Activated naive CD4-positive, alpha-beta T cell treated with anti-CD3 and anti-CD28 coated beads, Interleukin-2, amount 50 U/mL, for 24 hours (primary cell): Measurements from ENCODE around the gene SFXN4.
"Not testable (repeated sequence)": the region's sequence is repeated elsewhere in the genome, so short reads cannot be mapped to it uniquely, and the experiment has no call there.

Source experiments
- H3K27ac Mint-ChIP-seq: one replicate; pipeline ENCODE4 v1.8.0; 2021; ENCODE audit warnings: mild to moderate bottlenecking, mixed read lengths
- H3K27me3 Mint-ChIP-seq: one replicate; pipeline ENCODE4 v1.8.0; 2021; ENCODE audit warnings: mixed read lengths
- H3K36me3 Mint-ChIP-seq: one replicate; pipeline ENCODE4 v1.8.0; 2021; ENCODE audit warnings: mixed read lengths
- H3K4me1 Mint-ChIP-seq: one replicate; pipeline ENCODE4 v1.8.0; 2021; ENCODE audit warnings: mixed read lengths
- H3K4me3 Mint-ChIP-seq: one replicate; pipeline ENCODE4 v1.8.0; 2021; ENCODE audit warnings: mild to moderate bottlenecking, mixed read lengths
- H3K9me3 Mint-ChIP-seq: one replicate; pipeline ENCODE4 v1.8.0; 2021; ENCODE audit warnings: mixed read lengths

SFXN4 gene

DNA sequence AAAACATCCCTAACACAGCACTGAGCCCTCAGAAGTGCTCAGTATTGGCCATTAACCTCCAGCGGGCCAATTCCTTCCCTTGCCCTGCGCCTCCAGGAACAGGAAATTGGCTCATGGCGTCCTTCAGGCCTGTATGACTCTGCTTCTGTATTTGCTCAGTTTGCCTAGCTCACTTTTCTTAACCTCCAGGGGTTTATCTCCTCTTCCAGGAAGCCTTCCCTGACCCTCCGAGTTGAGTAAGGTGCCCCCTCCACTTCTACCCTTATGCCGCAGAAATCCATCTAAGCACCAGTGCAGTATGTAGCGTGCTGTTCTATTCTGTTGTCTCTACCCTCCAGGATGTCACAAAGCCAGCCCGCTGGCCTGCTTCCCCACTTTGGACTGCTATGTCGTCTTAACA is 1.1 kb upstream of the SFXN4 start:
- Mint-ChIP-seq H3K27me3 (no peaks in the 10 kb centered on the region), H3K36me3 (peaks cover 3% of the 10 kb centered on the region), H3K4me1 (peaks cover 33% of the 10 kb centered on the region), H3K27ac (peak overlapping the region; percentile 63), H3K9me3 (no peaks in the 10 kb centered on the region), H3K4me3 (peak overlapping the region; percentile 90)

DNA sequence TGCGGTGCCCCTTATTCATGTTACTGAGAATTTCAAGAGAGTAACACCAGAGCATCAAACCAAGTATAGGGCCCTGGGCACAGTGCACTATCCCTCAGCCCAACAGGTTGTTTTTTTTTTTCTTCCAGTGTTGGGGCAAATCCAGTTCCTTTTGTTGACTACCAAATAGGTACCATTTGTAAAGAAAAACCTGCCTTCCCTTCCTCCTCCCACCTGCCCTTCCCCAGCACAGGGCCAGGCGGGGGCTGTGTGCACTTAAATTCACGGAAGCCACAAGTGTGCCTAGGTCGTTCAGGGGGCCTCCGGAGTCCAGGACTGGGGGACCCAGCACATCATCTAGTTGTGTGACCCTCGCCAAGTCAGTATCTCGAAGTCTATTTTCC is 595 bp upstream of the SFXN4 start:
- peak overlapping the region; percentile 90 for H3K4me3 Mint-ChIP-seq
- H3K9me3 Mint-ChIP-seq, result no peaks in the 10 kb centered on the region
- H3K27me3 Mint-ChIP-seq, result no peaks in the 10 kb centered on the region

DNA sequence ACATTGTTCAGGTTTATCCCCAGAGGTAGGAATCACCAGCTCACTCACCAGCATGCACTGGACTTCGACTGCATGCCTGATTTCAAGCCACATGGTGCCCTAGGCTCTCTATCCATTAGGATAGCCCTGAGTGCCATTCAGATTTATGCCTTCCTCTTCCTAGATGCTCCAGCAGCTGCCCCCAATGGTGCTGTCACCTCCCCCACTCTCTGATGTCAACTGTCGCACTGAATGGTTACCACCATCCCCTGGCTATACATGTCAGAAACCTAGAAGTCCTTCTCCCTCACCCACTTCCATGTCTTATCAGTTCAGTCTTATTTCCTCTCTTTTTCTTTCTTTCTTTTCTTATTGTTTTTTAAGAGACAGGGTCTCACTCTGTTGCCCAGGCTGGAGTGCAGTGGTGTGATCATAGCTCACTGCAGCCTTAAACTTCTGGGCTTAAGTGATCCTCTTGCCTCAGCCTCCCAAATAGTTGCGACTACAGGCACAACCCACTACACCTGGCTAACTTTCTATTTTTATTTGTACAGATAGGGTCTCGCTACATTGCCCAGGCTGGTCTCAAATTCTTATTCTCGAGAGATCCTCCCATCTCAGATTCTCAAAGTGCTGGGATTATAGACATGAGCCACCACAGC is 2.9 kb downstream of the SFXN4 start:
- Mint-ChIP-seq H3K27me3 (no peaks in the 10 kb centered on the region), H3K4me3 (no peak overlapping the region), H3K4me1 (peaks cover 33% of the 10 kb centered on the region), H3K36me3 (peaks cover 9% of the 10 kb centered on the region), H3K9me3 (no peaks in the 10 kb centered on the region), H3K27ac (peak overlapping the region; percentile 80)

More for the DNA sequence above, 595 bp upstream of the SFXN4 start:
- Mint-ChIP-seq H3K27ac (peak overlapping the region; percentile 63), H3K36me3 (peaks cover 3% of the 10 kb centered on the region), H3K4me1 (peaks cover 33% of the 10 kb centered on the region)

DNA sequence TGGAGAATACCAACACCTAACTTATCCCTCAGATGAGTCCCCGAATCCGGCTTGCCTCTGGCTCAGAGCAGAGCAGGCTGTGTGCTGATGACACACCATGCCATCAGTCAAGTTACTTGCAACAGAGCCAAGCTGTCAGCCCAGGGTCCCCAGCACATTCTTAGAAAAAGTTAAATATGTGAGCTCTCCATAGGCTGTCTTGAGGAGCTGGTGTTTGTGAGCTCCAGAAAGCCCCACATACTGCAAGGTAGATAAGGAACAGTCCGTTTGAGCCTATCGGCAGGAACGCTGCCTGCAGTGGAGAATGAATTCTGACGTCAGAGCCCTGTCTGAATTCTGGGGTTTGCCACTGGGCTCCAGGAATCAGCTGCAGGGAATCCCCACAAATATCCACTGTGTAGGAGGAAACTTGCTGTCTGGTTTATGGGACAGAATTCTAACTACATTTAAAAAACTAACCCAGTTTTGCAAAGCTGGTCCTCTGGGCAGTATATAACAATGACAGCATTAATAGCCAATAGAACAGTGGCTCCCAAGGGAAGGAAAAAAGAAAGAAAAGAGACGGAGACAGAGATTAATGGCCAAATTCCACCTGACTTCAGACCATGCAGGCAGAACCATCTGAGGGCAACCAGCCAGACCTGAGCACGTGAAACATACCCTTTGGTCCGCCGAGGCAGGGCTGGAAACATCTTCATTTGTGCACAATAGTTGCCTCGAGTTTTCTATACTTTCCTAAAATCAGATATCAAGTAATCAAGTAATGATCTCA is 3.6 kb downstream of the SFXN4 start:
- H3K27me3 Mint-ChIP-seq, result no peaks in the 10 kb centered on the region
- H3K4me1 Mint-ChIP-seq, result peaks cover 29% of the 10 kb centered on the region
- no peak overlapping the region for H3K4me3 Mint-ChIP-seq
- H3K9me3 Mint-ChIP-seq, result no peaks in the 10 kb centered on the region
- peaks cover 10% of the 10 kb centered on the region for H3K36me3 Mint-ChIP-seq
- no peak overlapping the region for H3K27ac Mint-ChIP-seq

DNA sequence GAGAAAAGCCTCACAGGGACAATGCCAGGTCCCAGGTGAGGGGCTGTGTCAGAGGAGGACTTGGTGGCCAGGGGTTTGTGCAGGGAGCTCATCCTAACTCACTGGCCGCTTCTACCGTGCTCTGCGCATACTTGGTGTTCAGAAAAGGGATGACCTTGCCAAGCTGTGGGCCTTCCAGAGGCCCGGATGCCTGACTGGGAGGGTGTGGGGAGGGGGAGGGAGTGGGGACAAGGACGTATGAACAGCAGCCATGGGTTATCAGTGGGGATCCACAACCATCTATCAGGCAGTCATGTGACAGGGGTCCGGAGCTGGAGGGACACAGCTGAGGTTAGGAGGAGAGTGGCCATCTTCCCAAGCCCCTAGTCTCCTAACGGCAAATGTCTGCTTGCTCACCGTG is 6.2 kb downstream of the SFXN4 start:
- Mint-ChIP-seq H3K27me3 (no peaks in the 10 kb centered on the region), H3K36me3 (peaks cover 11% of the 10 kb centered on the region), H3K4me1 (peaks cover 11% of the 10 kb centered on the region), H3K27ac (no peak overlapping the region), H3K9me3 (no peaks in the 10 kb centered on the region), H3K4me3 (no peak overlapping the region)

DNA sequence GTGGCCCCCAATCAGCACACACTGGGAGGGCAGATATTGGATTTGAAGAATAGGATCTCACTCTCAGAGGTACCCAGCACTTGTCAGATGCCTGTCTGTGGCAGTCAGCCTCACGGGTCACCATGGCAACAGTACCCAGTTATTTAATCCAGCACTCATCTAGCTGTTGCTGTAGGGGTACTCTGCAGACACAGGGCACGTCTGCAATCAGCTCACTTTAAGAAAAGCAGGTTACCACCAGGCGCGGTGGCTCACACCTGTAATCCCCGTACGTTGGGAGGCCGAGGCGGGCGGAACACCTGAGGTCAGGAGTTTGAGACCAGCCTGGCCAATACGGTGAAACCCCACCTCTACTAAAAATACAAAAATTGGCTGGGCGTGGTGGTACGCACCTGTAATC is 11.9 kb downstream of the SFXN4 start:
- Mint-ChIP-seq H3K36me3 (peaks cover 10% of the 10 kb centered on the region), H3K27ac (no peak overlapping the region), H3K9me3 (no peaks in the 10 kb centered on the region), H3K4me1 (no peaks in the 10 kb centered on the region), H3K4me3 (no peak overlapping the region), H3K27me3 (no peaks in the 10 kb centered on the region)

DNA sequence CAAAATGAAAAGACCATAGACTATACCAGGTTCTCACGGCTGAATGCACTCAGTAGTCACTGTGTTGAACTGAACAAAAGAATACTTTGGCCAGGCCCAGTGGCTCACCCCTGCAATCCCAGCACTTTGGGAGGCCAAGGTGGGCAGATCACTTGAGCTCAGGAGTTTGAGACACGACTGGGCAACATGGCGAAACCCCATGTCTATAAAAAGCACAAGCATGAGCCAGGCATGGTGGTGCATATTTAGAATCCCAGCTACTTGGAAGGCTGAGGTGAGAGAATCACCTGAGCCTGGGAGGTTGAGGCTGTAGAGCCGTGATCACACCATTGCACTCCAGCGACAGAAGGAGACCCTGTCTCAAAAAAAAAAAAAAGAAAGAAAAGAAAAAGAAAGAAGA is 12.5 kb downstream of the SFXN4 start:
- no peak overlapping the region for H3K27ac Mint-ChIP-seq
- H3K9me3 Mint-ChIP-seq, result no peaks in the 10 kb centered on the region
- H3K4me3 Mint-ChIP-seq, result no peak overlapping the region
- no peaks in the 10 kb centered on the region for H3K27me3 Mint-ChIP-seq
- H3K4me1 Mint-ChIP-seq, result no peaks in the 10 kb centered on the region
- H3K36me3 Mint-ChIP-seq, result peaks cover 10% of the 10 kb centered on the region

DNA sequence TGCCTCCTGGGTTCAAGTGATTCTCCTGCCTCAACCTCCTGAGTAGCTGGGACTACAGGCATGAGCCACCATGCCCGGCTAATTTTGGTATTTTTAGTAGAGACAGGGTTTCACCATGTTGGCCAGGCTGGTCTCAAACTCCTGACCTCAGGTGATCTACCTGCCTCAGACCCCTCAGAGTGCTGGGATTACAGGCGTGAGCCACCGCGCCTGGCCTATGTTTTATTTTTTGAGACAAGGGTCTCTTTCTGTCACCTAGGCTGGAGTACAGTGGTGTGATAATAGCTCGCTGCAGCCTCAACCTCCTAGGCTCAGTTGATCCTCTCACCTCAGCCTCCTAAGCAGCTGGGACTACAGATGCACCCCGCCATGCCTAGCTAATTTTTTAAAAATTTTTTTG is 13.9 kb downstream of the SFXN4 start:
- not testable (repeated sequence) for H3K4me3 Mint-ChIP-seq, H3K4me1 Mint-ChIP-seq, H3K27me3 Mint-ChIP-seq, H3K36me3 Mint-ChIP-seq, H3K27ac Mint-ChIP-seq, H3K9me3 Mint-ChIP-seq

DNA sequence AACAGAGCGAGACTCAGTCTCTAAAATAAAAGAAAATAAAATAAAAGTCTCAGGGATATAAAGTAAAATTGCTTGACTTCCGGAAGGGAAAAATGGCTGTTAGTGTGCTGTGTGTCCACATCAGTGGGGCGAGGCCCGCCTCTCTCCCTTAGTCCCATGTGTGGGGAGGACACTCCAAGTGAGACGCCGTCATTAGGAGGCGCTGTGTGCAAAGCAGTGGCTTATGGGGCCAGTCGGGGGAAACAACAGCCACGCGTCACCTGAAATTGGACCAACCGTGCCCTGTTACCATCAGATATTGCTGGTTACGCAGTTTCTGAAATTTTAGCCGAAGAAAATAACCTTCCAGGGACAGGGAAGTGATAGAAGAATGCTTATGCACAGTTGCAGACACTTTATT is 15.8 kb downstream of the SFXN4 start:
- Mint-ChIP-seq H3K4me1 (no peaks in the 10 kb centered on the region), H3K4me3 (no peak overlapping the region), H3K9me3 (no peaks in the 10 kb centered on the region), H3K36me3 (peaks cover 4% of the 10 kb centered on the region), H3K27ac (no peak overlapping the region), H3K27me3 (no peaks in the 10 kb centered on the region)

DNA sequence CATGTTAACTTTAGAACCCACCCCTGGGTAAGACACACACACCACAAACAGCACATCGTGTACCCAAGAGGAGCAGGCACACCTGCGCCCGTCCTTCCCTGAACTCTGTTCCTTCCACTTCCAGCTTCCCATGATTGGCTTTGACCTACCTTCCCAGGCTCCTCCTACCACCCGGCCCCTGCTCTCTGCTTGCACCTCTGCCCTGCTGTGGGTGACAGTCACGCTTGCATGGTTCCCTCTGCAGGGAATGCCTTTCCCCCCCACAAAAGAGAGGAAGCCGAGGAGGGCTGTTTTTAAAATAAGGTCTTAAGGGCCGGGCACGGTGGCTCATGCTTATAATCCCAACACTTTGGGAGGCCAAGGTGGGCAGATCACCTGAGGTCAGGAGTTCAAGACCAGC is 16.4 kb downstream of the SFXN4 start:
- H3K4me1 Mint-ChIP-seq, result no peaks in the 10 kb centered on the region
- no peak overlapping the region for H3K4me3 Mint-ChIP-seq
- no peaks in the 10 kb centered on the region for H3K27me3 Mint-ChIP-seq
- no peaks in the 10 kb centered on the region for H3K9me3 Mint-ChIP-seq
- H3K36me3 Mint-ChIP-seq, result peaks cover 4% of the 10 kb centered on the region
- no peak overlapping the region for H3K27ac Mint-ChIP-seq

DNA sequence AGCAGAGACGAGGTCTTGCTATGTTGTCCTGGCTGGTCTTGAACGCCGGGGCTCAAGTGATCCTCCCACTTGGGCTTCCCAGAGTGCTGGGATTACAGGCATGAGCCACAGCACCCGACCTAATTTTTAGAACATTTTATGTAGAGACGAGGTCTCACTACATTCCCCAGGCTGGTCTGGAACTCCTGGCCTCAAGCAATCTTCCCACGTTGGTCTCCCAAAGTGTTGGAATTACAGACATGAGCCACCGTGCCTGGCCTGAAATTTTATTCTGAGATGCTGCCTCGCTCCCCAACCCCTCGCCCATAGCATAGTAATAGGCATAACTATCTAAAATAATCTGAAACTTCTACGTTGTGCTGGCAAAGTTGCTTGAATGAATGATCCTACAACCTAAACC is 21.9 kb downstream of the SFXN4 start:
- no peaks in the 10 kb centered on the region for H3K27me3 Mint-ChIP-seq
- no peak overlapping the region for H3K4me3 Mint-ChIP-seq
- peaks cover 7% of the 10 kb centered on the region for H3K4me1 Mint-ChIP-seq
- H3K9me3 Mint-ChIP-seq, result no peaks in the 10 kb centered on the region
- H3K27ac Mint-ChIP-seq, result no peak overlapping the region
- peaks cover 2% of the 10 kb centered on the region for H3K36me3 Mint-ChIP-seq

DNA sequence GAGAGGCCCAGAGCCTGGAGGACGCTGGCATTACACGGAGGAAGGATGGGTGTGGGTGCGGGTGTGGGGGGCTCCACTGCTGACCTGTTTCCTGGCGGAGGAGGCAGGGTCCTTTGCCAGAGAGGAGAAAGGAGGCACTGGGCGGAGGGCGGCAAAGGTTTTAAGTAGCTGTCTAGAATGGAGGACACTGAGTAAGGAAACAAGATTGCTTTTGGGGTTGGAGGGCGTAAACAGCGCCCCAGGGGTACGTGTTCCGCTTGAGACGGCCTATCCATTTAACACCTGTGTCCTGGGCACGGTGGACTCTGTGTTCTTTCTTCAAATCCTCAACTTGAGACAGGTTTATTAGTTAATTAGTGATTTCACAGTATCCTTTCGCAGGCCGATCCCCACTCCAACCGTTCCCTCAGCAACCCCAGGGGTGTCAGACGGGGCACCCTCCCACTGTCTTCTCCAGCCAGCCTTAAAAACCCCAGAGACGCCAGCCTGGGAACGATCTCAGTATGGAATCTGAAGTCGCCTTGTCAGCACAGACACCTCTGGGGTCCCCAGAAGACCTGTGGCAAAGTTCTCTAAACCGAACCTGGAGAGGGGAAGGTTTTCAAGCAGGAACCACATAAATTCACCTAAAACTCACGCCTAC is 24.8 kb downstream of the SFXN4 start:
- no peaks in the 10 kb centered on the region for H3K27me3 Mint-ChIP-seq
- peaks cover 4% of the 10 kb centered on the region for H3K36me3 Mint-ChIP-seq
- H3K9me3 Mint-ChIP-seq, result no peaks in the 10 kb centered on the region
- no peak overlapping the region for H3K27ac Mint-ChIP-seq
- H3K4me1 Mint-ChIP-seq, result peaks cover 13% of the 10 kb centered on the region
- no peak overlapping the region for H3K4me3 Mint-ChIP-seq

DNA sequence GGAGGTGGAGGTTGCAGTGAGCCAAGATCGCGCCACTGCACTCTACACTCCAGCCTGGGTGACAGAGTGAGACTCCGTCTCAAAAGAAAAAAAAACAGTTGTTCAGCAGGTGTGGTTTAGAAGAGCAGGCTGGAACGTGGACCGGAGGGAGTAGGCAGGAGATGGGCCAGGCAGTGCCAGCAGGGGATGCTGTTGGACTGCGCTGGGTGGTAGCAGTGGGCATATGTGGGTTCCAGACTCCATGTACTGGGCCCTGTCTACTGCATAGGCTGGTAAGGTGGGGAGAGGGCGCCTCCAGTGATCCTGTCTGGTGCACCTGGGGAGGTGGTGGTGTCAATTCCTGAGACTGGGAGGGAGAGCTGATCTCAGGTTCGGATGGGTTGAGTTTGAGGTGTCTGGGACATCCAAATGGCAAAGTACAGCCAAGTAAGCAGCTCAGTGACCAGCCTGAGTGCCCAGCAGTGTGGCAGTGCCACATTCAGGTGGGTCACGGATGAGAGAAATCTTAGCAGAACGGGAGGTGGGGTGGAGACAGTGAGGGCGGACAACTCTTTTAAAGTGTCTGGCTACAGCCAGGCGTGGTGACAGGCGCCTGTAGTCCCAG is 25.9 kb downstream of the SFXN4 start:
- H3K36me3 Mint-ChIP-seq, result peaks cover 4% of the 10 kb centered on the region
- no peak overlapping the region for H3K4me3 Mint-ChIP-seq
- peaks cover 18% of the 10 kb centered on the region for H3K4me1 Mint-ChIP-seq
- no peaks in the 10 kb centered on the region for H3K9me3 Mint-ChIP-seq
- H3K27ac Mint-ChIP-seq, result no peak overlapping the region
- H3K27me3 Mint-ChIP-seq, result no peaks in the 10 kb centered on the region

DNA sequence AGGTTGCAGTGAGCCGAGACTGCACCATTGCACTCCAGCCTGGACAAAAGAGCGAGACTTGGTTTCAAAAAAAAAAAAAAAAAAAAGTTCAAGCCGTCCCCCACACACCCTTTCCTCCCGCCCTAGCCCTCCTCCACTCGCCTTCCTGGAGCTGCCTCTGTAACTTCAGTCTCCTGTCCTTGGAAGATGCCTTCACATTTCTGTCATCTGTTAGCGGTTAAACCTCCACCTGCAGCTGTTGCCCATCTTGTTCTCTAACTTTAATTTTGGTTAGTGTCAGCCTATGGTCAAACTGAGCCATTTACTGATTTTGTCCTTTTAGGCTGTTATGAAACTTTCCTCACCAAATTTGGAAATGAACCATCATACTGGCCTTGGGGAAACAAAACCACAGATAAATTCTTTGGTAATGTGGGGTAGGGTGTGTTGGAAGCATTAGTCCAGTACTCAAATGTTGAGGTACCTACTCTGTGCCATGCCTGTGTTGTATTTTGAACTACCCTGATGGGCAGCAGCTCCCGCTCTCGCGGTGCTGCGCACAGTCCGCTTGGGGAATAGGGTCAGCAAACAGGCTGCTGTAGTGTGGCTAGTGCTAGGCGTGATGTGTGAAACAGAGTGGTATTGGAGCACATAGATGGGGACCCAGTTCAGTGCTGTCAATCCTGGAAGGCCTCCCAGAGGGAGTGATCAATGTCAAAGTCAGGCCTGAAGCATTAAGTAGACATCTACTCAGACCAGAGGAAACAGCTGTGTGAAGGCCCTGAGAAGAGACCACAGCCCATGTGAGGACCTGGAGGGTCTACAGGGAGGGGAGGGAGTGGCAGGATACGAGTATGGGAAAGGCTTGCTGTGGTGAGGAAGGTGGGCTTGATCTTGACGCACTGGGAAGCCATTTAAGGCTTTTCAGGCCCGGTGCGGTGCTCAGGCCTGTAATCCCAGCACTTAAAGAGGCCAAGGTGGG is 26.9 kb downstream of the SFXN4 start:
- no peaks in the 10 kb centered on the region for H3K9me3 Mint-ChIP-seq
- H3K27ac Mint-ChIP-seq, result no peak overlapping the region
- no peaks in the 10 kb centered on the region for H3K27me3 Mint-ChIP-seq
- H3K4me1 Mint-ChIP-seq, result peaks cover 21% of the 10 kb centered on the region
- no peak overlapping the region for H3K4me3 Mint-ChIP-seq
- peaks cover 5% of the 10 kb centered on the region for H3K36me3 Mint-ChIP-seq

DNA sequence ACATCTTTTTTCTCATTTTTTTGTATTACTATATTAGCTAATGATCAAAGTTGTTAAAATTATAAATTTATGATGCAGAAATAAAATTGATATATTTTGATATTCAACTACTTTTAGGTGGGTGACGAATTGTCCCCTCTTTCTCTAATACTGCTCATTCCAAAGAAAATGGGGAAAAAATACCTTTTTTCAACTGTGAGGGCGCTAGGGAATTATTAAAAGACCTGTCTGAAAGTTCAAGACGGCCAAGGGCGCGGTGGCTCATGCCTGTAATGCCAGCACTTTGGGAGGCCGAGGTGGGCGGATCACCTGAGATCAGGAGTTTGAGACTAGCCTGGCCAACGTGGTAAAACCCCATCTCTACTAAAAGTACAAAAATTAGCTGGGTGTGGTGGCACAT is 27.6 kb downstream of the SFXN4 start:
- H3K4me3 Mint-ChIP-seq, H3K36me3 Mint-ChIP-seq, H3K27me3 Mint-ChIP-seq, H3K27ac Mint-ChIP-seq, H3K9me3 Mint-ChIP-seq: not testable (repeated sequence)
- peaks cover 26% of the 10 kb centered on the region for H3K4me1 Mint-ChIP-seq
